SK-N-SH (cell line): ENCODE results near the gene GABRG3. TPM values are rescaled to one million over a fixed set of nuclear protein-coding genes. Genes with fewer than 3 reads are reported as not detected.

Experiments
- CTCF ChIA-PET: fragments of 300-600, 350-600 bp; formaldehyde crosslinking; extraction: SDS; loops from one replicate; lab custom pipeline; 2021; lab: Yijun Ruan, JAX
- POLR2A ChIA-PET: fragments of 350-600 bp; sonication (Branson Sonifier 250); formaldehyde crosslinking; extraction: SDS; loops from one replicate; lab custom pipeline; 2020; ENCODE audit warnings: antibody characterized with exemption, inconsistent platforms; lab: Yijun Ruan, JAX
- DNase-seq: peaks from one replicate; pipeline ENCODE4 v3.0.0; 2012
- H2AFZ ChIP-seq: fragments of 200-600 bp; sonication (generic); 2 replicates; pipeline ENCODE4 v1.8.1; 2016; ENCODE audit warnings: antibody characterized with exemption, mild to moderate bottlenecking, low read depth
- H3F3A ChIP-seq: fragments of 200-600 bp; sonication (generic); replicated peaks from 2 replicates; pipeline ENCODE3; 2016; ENCODE audit warnings: antibody characterized with exemption, mild to moderate bottlenecking; ENCODE audit not compliant: insufficient read depth
- H3K27ac ChIP-seq, 2 experiments: fragments of 200-500 bp in 1 of 2; fragments of 200-600 bp in 1 of 2; sonication (Bioruptor generic) in 1 of 2; sonication (generic), shearing (Covaris generic) in 1 of 2; 2 replicates each; pipeline versions ENCODE4 v1.5.1 to v1.6.1; 2014 to 2016; ENCODE audit warnings: low read depth in 2 of 2, inconsistent platforms in 1 of 2, low read length in 1 of 2, mild to moderate bottlenecking in 1 of 2, mixed read lengths in 1 of 2
- H3K27me3 ChIP-seq: fragments of 200-600 bp; sonication (generic), shearing (Covaris generic); 2 replicates; pipeline ENCODE4 v1.6.1; 2016; ENCODE audit warnings: mixed run types; ENCODE audit not compliant: insufficient read depth
- H3K36me3 ChIP-seq, 2 experiments: fragments of 200-500 bp in 1 of 2; fragments of 200-600 bp in 1 of 2; sonication (Bioruptor generic) in 1 of 2; sonication (generic) in 1 of 2; replicated peaks in 1 of 2; 2 replicates each; pipeline versions ENCODE3 to v1.5.1; 2014 to 2016; ENCODE audit warnings: low read length in 1 of 2, mild to moderate bottlenecking in 1 of 2; ENCODE audit not compliant: insufficient read depth in 2 of 2, control insufficient read depth in 1 of 2
- H3K4me1 ChIP-seq, 2 experiments: fragments of 200-500 bp in 1 of 2; fragments of 200-600 bp in 1 of 2; sonication (Bioruptor generic) in 1 of 2; sonication (generic), shearing (Covaris generic) in 1 of 2; 2 replicates each; pipeline versions ENCODE4 v1.5.1 to v1.6.1; 2014 to 2016; ENCODE audit warnings: low read depth in 1 of 2, low read length in 1 of 2, mixed run types in 1 of 2; ENCODE audit not compliant: insufficient read depth in 2 of 2, control insufficient read depth in 1 of 2
- H3K4me2 ChIP-seq: fragments of 200-600 bp; sonication (generic), shearing (Covaris generic); 2 replicates; pipeline ENCODE4 v1.6.1; 2017; ENCODE audit warnings: mixed run types
- H3K4me3 ChIP-seq, 2 experiments: fragments of 200-500 bp in 1 of 2; fragments of 200-600 bp in 1 of 2; sonication (Bioruptor generic) in 1 of 2; sonication (generic), shearing (Covaris generic) in 1 of 2; 2 replicates each; pipeline versions ENCODE4 v1.5.1 to v1.8.1; 2014 to 2016; ENCODE audit warnings: low read depth in 2 of 2, inconsistent platforms in 1 of 2, low read length in 1 of 2, mild to moderate bottlenecking in 1 of 2, mixed read lengths in 1 of 2, moderate library complexity in 1 of 2
- H3K79me2 ChIP-seq: fragments of 200-600 bp; sonication (generic); 2 replicates; pipeline ENCODE4 v1.8.1; 2017; ENCODE audit warnings: mild to moderate bottlenecking; ENCODE audit not compliant: insufficient read depth
- H3K9ac ChIP-seq: fragments of 200-600 bp; sonication (generic); 2 replicates; pipeline ENCODE4 v1.6.1; 2017; ENCODE audit warnings: mixed run types
- H3K9me2 ChIP-seq: fragments of 200-600 bp; sonication (generic); 2 replicates; pipeline ENCODE4 v1.6.1; 2017; ENCODE audit warnings: mixed run types
- H3K9me3 ChIP-seq: fragments of 200-600 bp; sonication (generic); 2 replicates; pipeline ENCODE4 v1.6.1; 2017; ENCODE audit warnings: mixed run types, mild to moderate bottlenecking, moderate library complexity
- H4K20me1 ChIP-seq: fragments of 200-600 bp; sonication (generic); 2 replicates; pipeline ENCODE4 v1.6.1; 2017; ENCODE audit warnings: mild to moderate bottlenecking, mixed run types; ENCODE audit not compliant: insufficient read depth
- CHD2 ChIP-seq: fragments of 150-350 bp; IDR thresholded peaks from 2 replicates; pipeline ENCODE4 v1.6.1; 2018; ENCODE audit warnings: low read length; ENCODE audit not compliant: partially characterized antibody
- ELF1 ChIP-seq: IDR thresholded peaks from 2 replicates; pipeline ENCODE4 v1.4.0; 2012
- EP300 ChIP-seq, 2 experiments: IDR thresholded peaks; 2 replicates each; pipeline versions ENCODE4 v1.4.0 to v1.6.1; 2012; ENCODE audit warnings: borderline replicate concordance in 1 of 2, low read depth in 1 of 2, low read length in 1 of 2
- FOXJ3 ChIP-seq: sonication (generic); formaldehyde crosslinking; IDR thresholded peaks from 2 replicates; pipeline ENCODE4 v1.5.1; 2020; ENCODE audit warnings: mild to moderate bottlenecking, missing genetic modification reagents
- GABPA ChIP-seq: IDR thresholded peaks from 2 replicates; pipeline ENCODE4 v1.4.0; 2012; ENCODE audit warnings: low read depth, mild to moderate bottlenecking
- IRF3 ChIP-seq: fragments of 150-350 bp; IDR thresholded peaks from 2 replicates; pipeline ENCODE4 v1.6.1; 2016; ENCODE audit warnings: mild to moderate bottlenecking, low read depth, low read length
- JUND ChIP-seq: IDR thresholded peaks from 2 replicates; pipeline ENCODE4 v1.4.0; 2012
- MAX ChIP-seq: IDR thresholded peaks from 2 replicates; pipeline ENCODE4 v1.4.0; 2012; ENCODE audit warnings: low read depth
- MEF2A ChIP-seq: IDR thresholded peaks from 2 replicates; pipeline ENCODE4 v1.4.0; 2012; ENCODE audit warnings: low read depth, borderline replicate concordance
- MXI1 ChIP-seq: IDR thresholded peaks from 2 replicates; pipeline ENCODE4 v1.6.1; 2012; ENCODE audit warnings: mild to moderate bottlenecking, low read depth, low read length, improper control_type of control experiment
- NFIC ChIP-seq: IDR thresholded peaks from 2 replicates; pipeline ENCODE4 v1.4.0; 2012; ENCODE audit warnings: borderline replicate concordance
- NRF1 ChIP-seq: IDR thresholded peaks from 2 replicates; pipeline ENCODE4 v1.6.1; 2012; ENCODE audit warnings: low read depth, mild to moderate bottlenecking, low read length
- POLR2AphosphoS5 ChIP-seq: IDR thresholded peaks from 2 replicates; pipeline ENCODE4 v1.6.1; 2012; ENCODE audit warnings: low read depth, low read length
- RAD21 ChIP-seq: IDR thresholded peaks from 2 replicates; pipeline ENCODE4 v1.6.1; 2012; ENCODE audit warnings: mild to moderate bottlenecking, low read length
- RCOR1 ChIP-seq: fragments of 150-350 bp; IDR thresholded peaks from 2 replicates; pipeline ENCODE4 v1.6.1; 2017; ENCODE audit warnings: antibody characterized with exemption, low read length
- REST ChIP-seq: IDR thresholded peaks from 2 replicates; pipeline ENCODE4 v1.6.1; 2012; ENCODE audit warnings: mild to moderate bottlenecking, low read depth, low read length, moderate library complexity
- RFX5 ChIP-seq: IDR thresholded peaks from 2 replicates; pipeline ENCODE4 v1.6.1; 2012; ENCODE audit warnings: mild to moderate bottlenecking, improper control_type of control experiment, low read length
- SIN3A ChIP-seq: IDR thresholded peaks from 2 replicates; pipeline ENCODE4 v1.6.1; 2012; ENCODE audit warnings: low read depth, mild to moderate bottlenecking, low read length, moderate library complexity, borderline replicate concordance
- TAF1 ChIP-seq: IDR thresholded peaks from 2 replicates; pipeline ENCODE4 v1.6.1; 2012; ENCODE audit warnings: low read depth, mild to moderate bottlenecking, low read length, moderate library complexity, borderline replicate concordance
- TCF12 ChIP-seq: IDR thresholded peaks from 2 replicates; pipeline ENCODE4 v1.4.0; 2012
- USF1 ChIP-seq: IDR thresholded peaks from 2 replicates; pipeline ENCODE4 v1.4.0; 2012; ENCODE audit warnings: low read depth, borderline replicate concordance
- USF2 ChIP-seq: fragments of 150-350 bp; IDR thresholded peaks from 2 replicates; pipeline ENCODE4 v1.6.1; 2017; ENCODE audit warnings: antibody characterized with exemption, low read length, low read depth, borderline replicate concordance
- YY1 ChIP-seq: IDR thresholded peaks from 2 replicates; pipeline ENCODE4 v1.4.0; 2012; ENCODE audit warnings: low read depth, mild to moderate bottlenecking
- whole genome bisulfite sequencing: methylation state at CpG from one replicate; pipeline ENCODE4 v1.1.6; 2017; ENCODE audit warnings: low lambda C conversion rate; 5-methylcytosine and 5-hydroxymethylcytosine counted together
- polyA plus RNA-seq, 3 experiments: library from polyadenylated mRNA; depleted of rRNA; stranded (reverse); fragments of >200 nt; gene quantifications; 2 replicates each; pipeline ENCODE4 v1.2.3, GENCODE V29; 2012

GABRG3 gene
- polyA plus RNA-seq, 1 of the 3 experiments (the other 2 are of a cell fraction): not detected

- Histone ChIP-seq H3K79me2 (no peaks in the 10 kb centered on the region), H3K27me3 (no peaks in the 10 kb centered on the region), H3K36me3 (no peaks in the 10 kb centered on the region), H3F3A (no peaks in the 10 kb centered on the region), H2AFZ (no peak overlapping the region), H4K20me1 (no peaks in the 10 kb centered on the region), H3K9me2 (no peaks in the 10 kb centered on the region), H3K9me3 (no peaks in the 10 kb centered on the region), H3K4me1 (no peaks in the 10 kb centered on the region; a peak in 1 of 4 replicates), H3K4me3 (peak overlapping the region in 1 of 2 experiments; percentile 43; a peak in 2 of 4 replicates), H3K9ac (no peak overlapping the region), H3K4me2 (no peak overlapping the region), H3K27ac (no peak overlapping the region)
- ChIA-PET POLR2A (no interaction called here), CTCF (interaction anchor here (1.2 to 4.0 kb wide), 7 partner anchors 12 to 388 kb away, joined by 3 to 29 read pairs (median 5); no protein-coding TSS in a partner anchor)
- 18% methylated on average over 37 of the region's 72 CpGs for WGBS
- peak; percentile 74 for DNase-seq
- no peak for TF ChIP-seq NRF1
- TF ChIP-seq GABPA: no peak
- no peak for TF ChIP-seq MXI1
- no peak for TF ChIP-seq POLR2AphosphoS5
- TF ChIP-seq EP300 (IDR thresholded peaks at IDR 0.05; ENCODE audit: borderline replicate concordance in 1 of 2, low read depth in 1 of 2, low read length in 1 of 2): no peak
- no peak for TF ChIP-seq CHD2
- no peak for TF ChIP-seq IRF3
- TF ChIP-seq SIN3A: no peak
- TF ChIP-seq NFIC: no peak
- TF ChIP-seq RFX5: no peak
- no peak for TF ChIP-seq JUND
Observed at GRCh38 chr15:26971271-26972018, 464 bp downstream of the GABRG3 start.

GRCh38 chr15:26972636-26973035 is 1.7 kb downstream of the GABRG3 start:
- Histone ChIP-seq H3K79me2 (no peaks in the 10 kb centered on the region), H3K4me1 (no peaks in the 10 kb centered on the region; a peak in 1 of 4 replicates), H3K4me2 (no peak overlapping the region), H3F3A (no peaks in the 10 kb centered on the region), H3K4me3 (no peak overlapping the region), H3K27me3 (no peaks in the 10 kb centered on the region), H3K9me2 (no peaks in the 10 kb centered on the region), H3K9me3 (no peaks in the 10 kb centered on the region), H3K36me3 (no peaks in the 10 kb centered on the region), H2AFZ (no peak overlapping the region), H3K27ac (no peak overlapping the region), H4K20me1 (no peaks in the 10 kb centered on the region), H3K9ac (no peak overlapping the region)
- DNase-seq: no peak
- CTCF ChIA-PET: interaction anchor here (1.2 to 4.0 kb wide), 4 partner anchors 11 to 83 kb away, joined by 3 to 29 read pairs (median 6); no protein-coding TSS in a partner anchor
- POLR2A ChIA-PET: no interaction called here
- WGBS: 50% methylated on average over 2 of the region's 2 CpGs
- TF ChIP-seq FOXJ3 (no peak), TAF1 (no peak), RFX5 (no peak), RAD21 (no peak), ELF1 (no peak), YY1 (no peak), JUND (no peak), EP300 (IDR thresholded peaks at IDR 0.05; ENCODE audit: borderline replicate concordance in 1 of 2, low read depth in 1 of 2, low read length in 1 of 2) (no peak), NFIC (no peak), TCF12 (no peak), MEF2A (no peak), USF1 (no peak), USF2 (no peak), MAX (no peak), REST (no peak), RCOR1 (no peak)
